Natural killer cell (primary cell): Measurements from ENCODE around the gene GOLGA2. TPM values are rescaled to one million over a fixed set of nuclear protein-coding genes. Genes with fewer than 3 reads are reported as not detected.

Experiments used
- ATAC-seq, 3 donors: fragments of 150-1000 bp in 2 of 3; fragments of 200-7000 bp in 1 of 3; cut with Tn5 transposase; 1 replicate in 1 of 3; 2 replicates in 2 of 3; pipeline ENCODE4 v1.10.0; 2021; ENCODE audit warnings: mild to moderate bottlenecking in 2 of 3, moderate library complexity in 2 of 3
- DNase-seq, 2 donors: peaks; one replicate each; pipeline versions ENCODE4 v3.0.0 to v3.0.0-alpha.2; 2013 to 2021; ENCODE audit warnings: mixed read lengths in 1 of 2
- H3K27ac ChIP-seq: one replicate; pipeline ENCODE4 v1.5.1; 2013; ENCODE audit warnings: mild to moderate bottlenecking, low read length
- H3K27me3 ChIP-seq: one replicate; pipeline ENCODE4 v1.6.1; 2013; ENCODE audit warnings: low read length; ENCODE audit not compliant: control insufficient read depth, insufficient read depth
- H3K36me3 ChIP-seq: one replicate; pipeline ENCODE4 v1.6.1; 2013; ENCODE audit warnings: low read length; ENCODE audit not compliant: control insufficient read depth, insufficient read depth
- H3K4me1 ChIP-seq: one replicate; pipeline ENCODE4 v1.6.1; 2013; ENCODE audit warnings: low read length; ENCODE audit not compliant: control insufficient read depth, insufficient read depth
- H3K4me3 ChIP-seq: one replicate; pipeline ENCODE4 v1.5.1; 2013; ENCODE audit warnings: low read length
- H3K9me3 ChIP-seq: one replicate; pipeline ENCODE4 v1.6.1; 2013; ENCODE audit warnings: low read length; ENCODE audit not compliant: control insufficient read depth, insufficient read depth
- H3K27ac Mint-ChIP-seq, 2 donors: one replicate each; pipeline ENCODE4 v1.8.0; 2022; ENCODE audit warnings: mild to moderate bottlenecking in 2 of 2, mixed read lengths in 2 of 2, moderate library complexity in 1 of 2
- H3K27me3 Mint-ChIP-seq, 2 donors: one replicate each; pipeline ENCODE4 v1.8.0; 2022; ENCODE audit warnings: low read depth in 2 of 2, mixed read lengths in 2 of 2
- H3K36me3 Mint-ChIP-seq: one replicate; pipeline ENCODE4 v1.8.0; 2022; ENCODE audit warnings: mixed read lengths
- H3K4me1 Mint-ChIP-seq, 2 donors: one replicate each; pipeline ENCODE4 v1.8.0; 2022; ENCODE audit warnings: mixed read lengths in 2 of 2
- H3K4me3 Mint-ChIP-seq: one replicate; pipeline ENCODE4 v1.8.0; 2022; ENCODE audit warnings: mild to moderate bottlenecking, moderate library complexity, mixed read lengths
- H3K9me3 Mint-ChIP-seq, 2 donors: one replicate each; pipeline ENCODE4 v1.8.0; 2022; ENCODE audit warnings: mixed read lengths in 2 of 2
- CTCF ChIP-seq: fragments of 200-600 bp; IDR thresholded peaks from one replicate; pipeline ENCODE4 v1.8.0; 2022; ENCODE audit warnings: antibody characterized with exemption
- WGBS: methylation state at CpG from one replicate; pipeline ENCODE4 v1.1.7; 2013; ENCODE audit warnings: missing lambda C conversion rate; ENCODE audit not compliant: insufficient coverage; 5-methylcytosine and 5-hydroxymethylcytosine counted together
- intact Hi-C: fragments of 100-400 bp; cut with micrococcal nuclease; formaldehyde crosslinking; loops from one replicate; pipeline ENCODE4 v1.14.2; 2022
- total RNA-seq, 4 donors: library from RNA; stranded (reverse); fragments of 120-200 nt in 1 of 4; gene quantifications; one replicate each; pipeline versions ENCODE4 v1.2.3 to v1.2.4, GENCODE V29; 2013 to 2022

GOLGA2 gene
- total RNA-seq, 3 donors from 2014 or later (not counting 1 experiment from before 2014, with no cell fraction given), result 78.0 to 101 (median 90.9) TPM

GRCh38 chr9:128245421-128246151 lies 30.2 kb downstream of the GOLGA2 start:
- H3K27ac ChIP-seq, result no peak overlapping the region
- peaks cover 39% of the 10 kb centered on the region for H3K4me1 ChIP-seq
- H3K36me3 Mint-ChIP-seq, result no peaks in the 10 kb centered on the region
- no peaks in the 10 kb centered on the region for H3K36me3 ChIP-seq
- ATAC-seq (no peak), DNase-seq (no peak)
- peaks cover 0 to 11% of the 10 kb centered on the region in 2 donors for H3K27me3 Mint-ChIP-seq
- H3K4me1 Mint-ChIP-seq, result peaks cover 20 to 31% of the 10 kb centered on the region in 2 donors
- H3K9me3 Mint-ChIP-seq, result no peaks in the 10 kb centered on the region
- no peak overlapping the region for H3K27ac Mint-ChIP-seq
- 33% methylated on average over 12 of the region's 13 CpGs for WGBS
- no peaks in the 10 kb centered on the region for H3K27me3 ChIP-seq
- intact Hi-C loops, result no loop called here
- no peak overlapping the region for H3K4me3 Mint-ChIP-seq
- H3K4me3 ChIP-seq, result no peak overlapping the region
- H3K9me3 ChIP-seq, result no peaks in the 10 kb centered on the region
- no peak for TF ChIP-seq CTCF

- no peak for TF ChIP-seq CTCF
- Mint-ChIP-seq H3K27ac (no peak overlapping the region), H3K36me3 (no peaks in the 10 kb centered on the region), H3K9me3 (no peaks in the 10 kb centered on the region), H3K4me3 (no peak overlapping the region), H3K27me3 (peaks cover 0 to 11% of the 10 kb centered on the region in 2 donors), H3K4me1 (peaks cover 17 to 28% of the 10 kb centered on the region in 2 donors)
- no peak for DNase-seq
- no peak for ATAC-seq
- no peak overlapping the region for H3K27ac ChIP-seq
- H3K27me3 ChIP-seq, result no peaks in the 10 kb centered on the region
- no peaks in the 10 kb centered on the region for H3K9me3 ChIP-seq
- H3K36me3 ChIP-seq, result no peaks in the 10 kb centered on the region
- H3K4me1 ChIP-seq, result peaks cover 35% of the 10 kb centered on the region
- intact Hi-C loops, result no loop called here
- 5% methylated on average over 6 of the region's 18 CpGs for WGBS
- no peak overlapping the region for H3K4me3 ChIP-seq
These were observed 31.0 kb downstream of the GOLGA2 start for GRCh38 chr9:128244837-128245231.

GRCh38 chr9:128244091-128244836 lies 31.5 kb downstream of the GOLGA2 start:
- no peak for TF ChIP-seq CTCF
- H3K27ac ChIP-seq, result no peak overlapping the region
- H3K36me3 ChIP-seq, result no peaks in the 10 kb centered on the region
- H3K4me1 Mint-ChIP-seq, result peaks cover 14 to 24% of the 10 kb centered on the region in 2 donors
- no peaks in the 10 kb centered on the region for H3K27me3 ChIP-seq
- 28% methylated on average over 13 of the region's 13 CpGs for WGBS
- peaks cover 33% of the 10 kb centered on the region for H3K4me1 ChIP-seq
- no peak overlapping the region for H3K4me3 ChIP-seq
- ATAC-seq (no peak), DNase-seq (no peak)
- intact Hi-C loops, result no loop called here
- no peaks in the 10 kb centered on the region for H3K9me3 ChIP-seq
- no peak overlapping the region for H3K4me3 Mint-ChIP-seq
- no peaks in the 10 kb centered on the region for H3K9me3 Mint-ChIP-seq
- H3K27me3 Mint-ChIP-seq, result peaks cover 0 to 11% of the 10 kb centered on the region in 2 donors
- H3K36me3 Mint-ChIP-seq, result no peaks in the 10 kb centered on the region
- peak overlapping the region in 1 of 2 donors; percentile 11 for H3K27ac Mint-ChIP-seq
